Non-pigmented ciliary epithelial cell (primary cell): Measurements from ENCODE around the gene FAM20A.

ENCODE experiments used
- DNase-seq: peaks from one replicate; pipeline ENCODE4 v3.0.0-alpha.2; 2010; ENCODE audit warnings: low read depth

The FAM20A gene

DNA sequence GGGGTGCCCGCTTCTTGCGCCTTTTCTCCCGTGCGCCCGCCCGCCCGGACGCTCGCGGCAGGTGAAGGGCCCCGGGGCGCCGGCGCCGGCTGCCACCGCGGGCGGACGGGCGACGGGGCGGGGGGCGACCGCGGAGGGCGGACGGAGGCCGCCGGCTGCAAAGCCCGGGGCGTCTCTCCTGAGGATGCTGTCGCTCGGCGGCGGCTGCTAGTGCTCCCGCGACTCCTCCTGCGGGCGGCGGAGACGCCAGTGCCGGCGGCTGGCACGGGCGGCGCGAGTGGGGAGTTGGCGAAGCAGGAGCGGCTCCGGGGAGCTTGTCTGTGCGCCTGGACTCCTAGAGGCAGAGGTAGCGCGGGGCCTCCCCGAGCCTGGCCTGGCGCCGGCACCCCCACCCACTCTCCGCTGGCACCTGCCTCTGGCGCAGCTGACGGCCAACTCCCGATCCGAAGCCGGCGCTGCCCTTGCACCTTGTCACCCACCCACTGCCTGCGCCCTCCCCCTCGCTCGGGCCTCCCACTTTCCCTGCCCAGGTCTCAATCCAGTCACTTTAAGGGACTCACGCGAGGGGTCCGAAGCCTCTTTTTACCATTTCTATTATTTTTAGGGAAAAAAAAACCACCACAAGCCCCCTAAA, at the start of gene FAM20A:
TSS of gene FAM20A (minus strand) at position 437 of the 634 bp plus-strand sequence. CDS start 701 bp downstream, outside the sequence.
- no peak for DNase-seq

DNA sequence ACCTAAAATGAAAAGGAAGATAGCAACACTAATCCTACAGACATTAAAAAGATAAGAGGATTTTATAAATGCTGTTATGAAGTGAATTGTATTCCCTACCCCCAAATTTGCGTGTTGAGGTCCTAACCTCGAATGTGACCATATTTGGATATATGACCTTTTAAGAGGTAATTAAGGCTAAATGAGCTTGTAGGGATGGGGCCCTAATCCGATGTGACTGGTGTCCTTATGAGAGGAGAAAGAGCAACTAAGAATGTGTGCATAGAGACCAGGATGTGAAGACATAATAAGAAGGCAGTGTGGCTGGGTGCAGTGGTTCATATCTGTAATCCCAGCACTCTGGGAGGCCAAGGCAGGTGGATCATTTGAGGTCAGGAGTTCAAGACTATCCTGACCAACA, 48.2 kb upstream of the FAM20A start:
- no peak for DNase-seq

- DNase-seq: no peak
Measured at GRCh38 chr17:68646626-68647526, 45.7 kb upstream of the FAM20A start.

DNA sequence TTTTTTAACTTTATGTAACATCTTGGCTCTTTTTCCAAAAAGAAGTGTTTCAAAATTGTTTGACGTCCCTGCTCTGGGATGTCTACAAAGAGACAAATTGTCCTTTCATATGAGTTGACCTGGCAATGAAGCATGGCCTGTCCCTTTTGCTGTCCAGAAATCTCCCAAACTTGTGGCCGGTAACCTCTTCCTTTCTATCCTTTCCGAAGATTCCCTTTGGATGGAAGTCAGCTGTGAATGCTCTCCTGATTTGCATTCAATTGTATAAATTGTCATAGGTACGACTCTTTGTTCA, 40.9 kb upstream of the FAM20A start:
- DNase-seq: no peak

DNA sequence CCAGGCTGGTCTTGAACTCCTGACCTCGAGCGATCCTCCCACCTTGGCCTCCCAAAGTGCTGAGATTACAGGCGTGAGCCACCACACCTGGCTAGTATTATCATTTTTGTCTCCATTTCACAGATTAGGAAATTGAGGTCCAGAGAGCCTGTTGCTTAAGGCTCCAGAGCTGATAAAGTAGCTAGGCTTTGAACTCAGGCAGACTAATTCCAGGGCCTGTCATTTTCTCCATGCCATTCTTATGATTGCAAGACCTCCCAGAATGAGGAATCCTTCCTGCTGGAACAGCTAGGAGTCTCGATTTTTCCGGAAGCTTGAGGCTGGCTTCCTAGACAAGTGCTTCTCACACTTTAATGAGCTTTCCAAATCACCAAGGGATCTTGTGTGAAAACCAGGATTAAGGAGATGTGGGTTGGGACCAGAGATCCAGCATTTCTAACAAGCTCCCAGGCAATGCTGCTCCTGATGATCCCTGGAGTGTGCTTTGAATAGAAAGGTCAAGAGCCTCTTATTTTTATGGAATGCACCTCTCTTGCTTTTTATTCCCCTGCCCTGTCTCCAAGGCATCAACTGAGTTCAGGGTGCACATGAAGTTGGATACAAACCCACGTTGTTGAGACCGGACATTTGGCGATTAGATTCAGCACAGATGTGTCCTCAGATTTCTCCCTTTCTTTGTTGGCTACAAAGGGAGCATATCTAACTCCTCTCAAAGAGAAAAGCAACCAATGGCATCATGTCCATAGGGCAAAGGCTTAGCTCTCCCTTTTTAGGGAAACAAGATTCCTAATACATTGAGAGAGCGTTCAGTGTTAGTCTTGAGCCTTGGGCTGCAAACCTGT, 40.3 kb upstream of the FAM20A start:
- DNase-seq: no peak

DNA sequence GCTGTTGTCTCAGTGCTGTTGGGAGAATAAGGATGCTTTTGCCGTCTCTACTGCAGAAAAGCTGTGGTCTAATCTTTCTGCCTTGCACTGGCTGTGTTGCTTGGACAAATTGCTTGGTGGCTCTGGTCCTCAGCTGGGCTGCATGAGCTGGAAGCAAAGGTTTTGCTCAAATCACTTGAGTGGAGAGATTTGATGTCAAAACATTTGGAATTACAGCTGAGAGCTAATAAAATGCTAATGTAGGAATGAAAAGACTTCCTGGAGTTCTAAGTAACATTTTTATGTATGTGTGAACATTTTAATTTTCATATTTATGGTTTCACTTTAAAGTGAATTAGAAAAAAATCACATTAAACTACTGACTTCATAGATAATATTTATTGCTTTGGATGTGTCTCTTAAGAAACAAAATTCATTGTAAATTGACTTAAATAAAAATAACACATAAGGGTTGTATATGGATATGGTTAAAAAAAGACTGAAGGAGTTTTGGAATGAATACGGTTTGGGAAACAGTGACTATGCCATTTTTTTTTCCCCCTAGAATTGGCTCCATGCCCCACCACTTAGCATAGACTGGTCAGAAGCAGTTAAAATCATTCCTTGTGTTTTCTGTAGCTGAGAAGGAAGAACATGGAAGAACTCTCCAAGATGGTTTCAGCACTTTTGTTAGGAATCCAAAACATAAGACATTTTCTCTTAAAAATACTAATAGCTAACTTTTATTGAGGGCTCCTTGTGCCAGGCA, 39.2 kb upstream of the FAM20A start:
- DNase-seq: no peak

GRCh38 chr17:68634345-68634876, 33.2 kb upstream of the FAM20A start:
- DNase-seq: no peak

DNA sequence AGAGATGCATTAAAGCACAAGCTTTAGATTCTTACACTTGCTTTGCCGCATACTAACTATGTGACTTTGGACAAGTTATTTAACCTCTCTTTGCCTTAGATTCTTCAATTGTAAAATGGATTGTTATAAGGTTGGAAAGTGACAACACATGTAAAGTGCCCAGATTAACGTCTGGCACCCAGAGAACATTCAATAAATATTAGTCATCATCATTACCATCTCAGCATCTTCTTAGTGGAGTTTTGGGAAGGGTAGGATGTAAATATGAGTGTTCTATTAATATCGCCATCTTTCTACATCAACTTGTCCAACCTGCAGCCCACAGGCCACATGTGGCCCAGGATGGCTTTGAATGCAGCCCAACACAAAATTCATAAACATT, 27.4 kb upstream of the FAM20A start:
- no peak for DNase-seq

DNA sequence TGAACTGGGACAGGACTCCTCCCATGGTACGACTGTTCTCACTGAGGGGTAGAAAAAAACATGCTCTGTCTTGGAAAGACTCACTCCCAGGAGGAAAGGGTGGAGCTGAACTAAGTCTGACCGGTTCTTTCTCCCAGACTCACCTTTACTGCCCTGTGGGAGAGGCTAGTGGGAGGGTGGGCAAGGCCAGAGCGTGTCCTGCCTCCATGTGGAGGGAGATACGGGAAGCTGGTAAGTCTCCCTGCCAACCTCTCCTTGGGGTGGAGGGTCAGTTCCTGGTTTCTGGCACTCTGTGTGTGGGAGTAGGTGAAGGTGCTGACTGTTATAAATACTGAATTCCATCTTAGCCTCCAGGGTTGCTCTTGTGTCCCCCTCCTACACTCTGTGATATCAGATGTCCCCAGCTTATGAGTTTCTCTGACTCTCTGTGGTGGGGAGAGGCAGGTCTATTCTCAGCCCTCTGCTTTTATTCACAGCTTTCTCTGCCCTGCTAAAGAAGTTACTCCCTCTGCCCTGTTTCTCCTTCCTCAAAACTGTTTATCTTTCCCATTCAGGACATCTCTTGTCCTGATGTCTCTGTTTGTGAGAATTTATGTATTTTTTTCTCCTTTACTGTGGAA, 26.9 kb upstream of the FAM20A start:
- no peak for DNase-seq

GRCh38 chr17:68624381-68624780, 23.2 kb upstream of the FAM20A start:
- no peak for DNase-seq

DNA sequence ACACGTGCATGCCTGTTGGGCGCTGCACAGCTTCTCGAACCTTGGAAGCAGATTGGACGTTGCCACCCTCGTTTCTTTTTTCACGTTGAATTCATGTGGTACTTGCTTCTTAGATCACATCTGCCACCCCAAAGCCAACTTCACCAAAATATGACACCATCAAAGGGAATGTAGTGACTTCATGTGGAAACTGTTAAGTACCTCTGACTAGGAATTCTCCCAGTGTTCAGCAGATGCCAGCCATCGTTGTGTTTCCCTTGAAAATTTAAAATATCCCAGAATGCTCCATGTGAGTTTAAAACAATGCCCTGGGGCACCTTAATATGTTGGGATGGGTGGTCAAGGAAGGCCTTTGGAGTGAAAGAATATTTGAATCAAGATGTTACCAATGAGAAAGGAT, 22.6 kb upstream of the FAM20A start:
- DNase-seq: no peak

DNA sequence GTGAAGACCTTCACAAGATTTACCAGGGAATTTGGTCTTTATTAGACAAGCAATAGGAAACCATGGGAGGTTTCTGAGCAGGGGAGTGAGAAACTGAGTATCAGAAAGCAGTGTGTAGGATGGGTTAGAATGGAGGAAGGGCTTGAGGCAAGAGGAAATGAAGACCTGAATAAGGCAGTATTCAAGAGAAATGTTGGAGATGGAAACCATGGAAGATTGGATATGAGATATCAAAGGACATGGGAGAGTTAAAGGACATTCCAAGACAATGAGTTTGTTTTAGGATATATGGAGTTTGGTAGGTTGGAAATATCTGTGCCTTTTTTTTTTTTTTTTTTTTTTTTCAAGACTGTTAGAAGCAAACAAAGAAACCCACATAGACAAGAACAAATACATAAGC, 21.3 kb upstream of the FAM20A start:
- DNase-seq: no peak

DNA sequence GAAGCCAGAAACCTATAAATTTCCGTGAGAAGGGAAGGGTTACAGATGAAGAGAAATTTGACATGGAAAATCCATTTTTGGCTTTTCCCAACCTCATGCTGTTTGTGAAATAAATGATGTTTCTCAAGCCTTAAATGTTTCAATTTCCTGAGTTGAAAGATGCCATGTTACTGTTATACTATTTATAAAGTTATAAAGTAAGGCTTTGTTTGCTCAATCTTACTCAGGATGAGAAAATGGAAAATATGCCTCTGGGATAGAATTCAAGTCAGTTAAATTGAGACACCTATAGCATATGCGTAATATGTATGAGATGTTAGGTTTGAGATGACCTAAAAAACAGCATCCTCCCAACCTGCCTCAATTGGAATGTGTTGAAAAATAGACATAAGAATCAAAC, 19.9 kb upstream of the FAM20A start:
- no peak for DNase-seq

GRCh38 chr17:68616334-68616733, 15.2 kb upstream of the FAM20A start:
- no peak for DNase-seq

GRCh38 chr17:68614718-68615117, 13.6 kb upstream of the FAM20A start:
- no peak for DNase-seq

GRCh38 chr17:68613739-68614298, 12.7 kb upstream of the FAM20A start:
- no peak for DNase-seq

- no peak for DNase-seq
Measured at GRCh38 chr17:68612923-68613292, 11.7 kb upstream of the FAM20A start.

DNA sequence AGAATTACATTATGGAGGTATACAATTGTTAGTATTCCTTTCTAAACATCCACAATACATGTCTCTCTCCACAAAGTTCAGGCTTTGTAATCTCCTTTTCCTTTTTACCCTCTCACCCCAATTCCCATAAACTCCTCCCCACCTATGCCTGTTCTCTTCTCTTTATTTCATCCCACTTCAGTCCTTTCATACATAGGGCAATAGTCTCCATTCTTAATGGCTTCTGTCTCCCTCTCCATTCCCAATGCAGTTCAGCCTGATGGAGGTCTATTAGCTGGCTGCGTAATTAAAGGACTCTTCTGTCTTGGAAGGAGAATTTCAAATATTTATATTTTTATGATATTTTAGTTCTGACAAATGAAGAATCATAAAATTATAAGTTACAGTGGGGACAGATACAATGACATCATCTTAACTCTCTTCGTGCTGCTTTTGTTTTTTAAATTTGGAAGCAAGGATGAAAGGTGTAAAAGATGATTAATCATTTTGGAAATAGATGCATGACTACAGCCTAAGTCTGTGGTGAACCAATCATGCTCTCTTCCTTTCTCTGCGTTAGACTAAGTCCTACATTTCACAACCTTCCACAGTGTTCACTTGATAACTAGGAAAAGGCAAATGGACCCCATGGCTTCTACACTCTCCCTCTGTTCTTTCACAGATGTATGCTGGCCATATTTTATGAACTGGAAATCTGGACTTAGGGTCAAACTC, 11.2 kb upstream of the FAM20A start:
- no peak for DNase-seq

- DNase-seq: no peak
Measured at GRCh38 chr17:68611353-68612208, 10.4 kb upstream of the FAM20A start.

GRCh38 chr17:68610554-68610953, 9.4 kb upstream of the FAM20A start:
- DNase-seq: no peak
